OCI-LY7 (cell line): ENCODE data around the gene CSH2.

ENCODE experiments used
- CTCF ChIP-seq: fragments of 200-600 bp; sonication (generic); conservative IDR thresholded peaks from 2 replicates; pipeline ENCODE4 v1.5.1; 2014; ENCODE audit warnings: mild to moderate bottlenecking, antibody characterized with exemption, low read length, moderate library complexity, mixed read lengths
- EZH2phosphoT487 ChIP-seq: fragments of 200-600 bp; sonication (generic); IDR thresholded peaks from 2 replicates; pipeline ENCODE4 v1.6.1; 2018; ENCODE audit warnings: low read depth, borderline replicate concordance, mild to moderate bottlenecking, mixed run types, antibody characterized with exemption, low read length, moderate library complexity, mixed read lengths

GRCh38 chr17:63830904-63831491, 42.5 kb downstream of the CSH2 start:
- TF ChIP-seq CTCF (no peak), EZH2phosphoT487 (no peak)
